ENCODE measurements around the gene PLXNB3.

- TF ChIP-seq, protein P1, sequence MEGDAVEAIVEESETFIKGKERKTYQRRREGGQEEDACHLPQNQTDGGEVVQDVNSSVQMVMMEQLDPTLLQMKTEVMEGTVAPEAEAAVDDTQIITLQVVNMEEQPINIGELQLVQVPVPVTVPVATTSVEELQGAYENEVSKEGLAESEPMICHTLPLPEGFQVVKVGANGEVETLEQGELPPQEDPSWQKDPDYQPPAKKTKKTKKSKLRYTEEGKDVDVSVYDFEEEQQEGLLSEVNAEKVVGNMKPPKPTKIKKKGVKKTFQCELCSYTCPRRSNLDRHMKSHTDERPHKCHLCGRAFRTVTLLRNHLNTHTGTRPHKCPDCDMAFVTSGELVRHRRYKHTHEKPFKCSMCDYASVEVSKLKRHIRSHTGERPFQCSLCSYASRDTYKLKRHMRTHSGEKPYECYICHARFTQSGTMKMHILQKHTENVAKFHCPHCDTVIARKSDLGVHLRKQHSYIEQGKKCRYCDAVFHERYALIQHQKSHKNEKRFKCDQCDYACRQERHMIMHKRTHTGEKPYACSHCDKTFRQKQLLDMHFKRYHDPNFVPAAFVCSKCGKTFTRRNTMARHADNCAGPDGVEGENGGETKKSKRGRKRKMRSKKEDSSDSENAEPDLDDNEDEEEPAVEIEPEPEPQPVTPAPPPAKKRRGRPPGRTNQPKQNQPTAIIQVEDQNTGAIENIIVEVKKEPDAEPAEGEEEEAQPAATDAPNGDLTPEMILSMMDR (IDR thresholded peaks at IDR 0.05) = no peak
- TF ChIP-seq ZFX (IDR thresholded peaks at IDR 0.05; ENCODE audit: borderline replicate concordance) = no peak
These were observed 12.1 kb downstream of the PLXNB3 start for GRCh38 chrX:153776120-153776599.

Data from 22Rv1 (cell line).